ENCODE data around the gene SUPT4H1.

Gene SUPT4H1

GRCh38 chr17:58338841-58339754 is 12.9 kb downstream of the SUPT4H1 start:
- DNase-seq: peak; percentile 58

GRCh38 chr17:58338454-58338840 is 13.6 kb downstream of the SUPT4H1 start:
- DNase-seq: no peak

- peak; percentile 71 for DNase-seq
These were observed 14.2 kb downstream of the SUPT4H1 start for GRCh38 chr17:58337600-58338453.

- DNase-seq: no peak
These were observed 14.8 kb downstream of the SUPT4H1 start for GRCh38 chr17:58337210-58337599.

- peak; percentile 51 for DNase-seq
These were observed 15.4 kb downstream of the SUPT4H1 start for GRCh38 chr17:58336456-58337209.

- no peak for DNase-seq
These were observed 16.1 kb downstream of the SUPT4H1 start for GRCh38 chr17:58335779-58336455.

- no peak for DNase-seq
These were observed 16.8 kb downstream of the SUPT4H1 start for GRCh38 chr17:58335061-58335731.

- no peak for DNase-seq
These were observed 17.3 kb downstream of the SUPT4H1 start for GRCh38 chr17:58334661-58335060.

- DNase-seq: no peak
These were observed 17.7 kb downstream of the SUPT4H1 start for GRCh38 chr17:58334256-58334655.

- DNase-seq: no peak
These were observed 18.2 kb downstream of the SUPT4H1 start for GRCh38 chr17:58333736-58334207.

- no peak for DNase-seq
These were observed 18.9 kb downstream of the SUPT4H1 start for GRCh38 chr17:58332778-58333735.

- DNase-seq: peak; percentile 48
These were observed 19.9 kb downstream of the SUPT4H1 start for GRCh38 chr17:58331815-58332777.

GRCh38 chr17:58330997-58331814 is 20.8 kb downstream of the SUPT4H1 start:
- no peak for DNase-seq

GRCh38 chr17:58330538-58330996 is 21.4 kb downstream of the SUPT4H1 start:
- no peak for DNase-seq

GRCh38 chr17:58329810-58330537 is 22.0 kb downstream of the SUPT4H1 start:
- no peak for DNase-seq

GRCh38 chr17:58329035-58329809 is 22.8 kb downstream of the SUPT4H1 start:
- DNase-seq: no peak
